MG63 (cell line): ENCODE measurements around the gene GALNT10. TPM values are rescaled to one million over a fixed set of nuclear protein-coding genes. Genes with fewer than 3 reads are reported as not detected.

Experiments used
- DNase-seq: peaks from one replicate; pipeline ENCODE4 v3.0.0-alpha.2; 2020
- H3K27me3 ChIP-seq: fragments of 250-450 bp; sonication (Bioruptor Pico); 2 replicates; pipeline ENCODE4 v1.5.1; 2020; ENCODE audit warnings: mild to moderate bottlenecking, moderate library complexity
- H3K36me3 ChIP-seq: fragments of 250-450 bp; sonication (Bioruptor Pico); 2 replicates; pipeline ENCODE4 v1.5.1; 2020; ENCODE audit warnings: mild to moderate bottlenecking, moderate library complexity
- H3K4me3 ChIP-seq: fragments of 250-450 bp; sonication (Bioruptor Pico); 2 replicates; pipeline ENCODE4 v1.5.1; 2020; ENCODE audit warnings: mild to moderate bottlenecking, moderate library complexity
- H3K9me3 ChIP-seq: fragments of 250-450 bp; sonication (Bioruptor Pico); 2 replicates; pipeline ENCODE4 v1.5.1; 2020; ENCODE audit warnings: mild to moderate bottlenecking, moderate library complexity
- total RNA-seq: library from RNA; depleted of rRNA; stranded (reverse); fragments of >200 nt; shearing (Covaris generic); gene quantifications from 2 replicates; pipeline ENCODE4 v1.2.3, GENCODE V29; 2014; ENCODE audit warnings: low replicate concordance

GALNT10 gene
- total RNA-seq, 1 experiment from 2014 or later = 26.3 TPM

GRCh38 chr5:154237376-154237743, 46.8 kb downstream of the GALNT10 start:
- Histone ChIP-seq H3K4me3 (no peak overlapping the region), H3K9me3 (no peaks in the 10 kb centered on the region), H3K36me3 (no peaks in the 10 kb centered on the region), H3K27me3 (no peaks in the 10 kb centered on the region)
- DNase-seq = no peak

GRCh38 chr5:154237946-154238345, 47.4 kb downstream of the GALNT10 start:
- H3K36me3 ChIP-seq = no peaks in the 10 kb centered on the region
- H3K27me3 ChIP-seq = no peaks in the 10 kb centered on the region
- H3K9me3 ChIP-seq = no peaks in the 10 kb centered on the region
- H3K4me3 ChIP-seq = no peak overlapping the region
- DNase-seq = no peak

GRCh38 chr5:154238776-154239481, 48.4 kb downstream of the GALNT10 start:
- no peak for DNase-seq
- no peaks in the 10 kb centered on the region for H3K36me3 ChIP-seq
- peaks cover 3% of the 10 kb centered on the region; the same call in 1 of the 2 replicates for H3K9me3 ChIP-seq
- no peak overlapping the region for H3K4me3 ChIP-seq
- no peaks in the 10 kb centered on the region for H3K27me3 ChIP-seq

GRCh38 chr5:154240595-154240994, 50.1 kb downstream of the GALNT10 start:
- no peak for DNase-seq
- peaks cover 12% of the 10 kb centered on the region for H3K9me3 ChIP-seq
- H3K27me3 ChIP-seq = no peaks in the 10 kb centered on the region
- H3K4me3 ChIP-seq = no peak overlapping the region
- no peaks in the 10 kb centered on the region for H3K36me3 ChIP-seq

GRCh38 chr5:154241021-154241420, 50.5 kb downstream of the GALNT10 start:
- H3K4me3 ChIP-seq = no peak overlapping the region
- no peaks in the 10 kb centered on the region for H3K36me3 ChIP-seq
- DNase-seq = no peak
- H3K9me3 ChIP-seq = peaks cover 12% of the 10 kb centered on the region
- no peaks in the 10 kb centered on the region for H3K27me3 ChIP-seq

- no peaks in the 10 kb centered on the region for H3K27me3 ChIP-seq
- DNase-seq = no peak
- no peaks in the 10 kb centered on the region for H3K36me3 ChIP-seq
- no peak overlapping the region for H3K4me3 ChIP-seq
- H3K9me3 ChIP-seq = peaks cover 12% of the 10 kb centered on the region
Measured at GRCh38 chr5:154242442-154242841, 51.9 kb downstream of the GALNT10 start.

GRCh38 chr5:154242964-154243376, 52.4 kb downstream of the GALNT10 start:
- no peaks in the 10 kb centered on the region for H3K36me3 ChIP-seq
- H3K9me3 ChIP-seq = peaks cover 12% of the 10 kb centered on the region
- DNase-seq = no peak
- no peak overlapping the region for H3K4me3 ChIP-seq
- H3K27me3 ChIP-seq = no peaks in the 10 kb centered on the region

GRCh38 chr5:154243736-154244135, 53.2 kb downstream of the GALNT10 start:
- no peak for DNase-seq
- Histone ChIP-seq H3K4me3 (no peak overlapping the region), H3K9me3 (peaks cover 12% of the 10 kb centered on the region), H3K27me3 (no peaks in the 10 kb centered on the region), H3K36me3 (no peaks in the 10 kb centered on the region)

- Histone ChIP-seq H3K9me3 (peaks cover 12% of the 10 kb centered on the region), H3K4me3 (no peak overlapping the region), H3K36me3 (no peaks in the 10 kb centered on the region), H3K27me3 (no peaks in the 10 kb centered on the region)
- DNase-seq = no peak
Measured at GRCh38 chr5:154244476-154244875, 53.9 kb downstream of the GALNT10 start.

GRCh38 chr5:154248691-154249090, 58.2 kb downstream of the GALNT10 start:
- no peaks in the 10 kb centered on the region for H3K27me3 ChIP-seq
- no peak for DNase-seq
- peaks cover 11% of the 10 kb centered on the region for H3K9me3 ChIP-seq
- no peak overlapping the region for H3K4me3 ChIP-seq
- H3K36me3 ChIP-seq = no peaks in the 10 kb centered on the region

- H3K27me3 ChIP-seq = no peaks in the 10 kb centered on the region
- H3K4me3 ChIP-seq = no peak overlapping the region
- H3K36me3 ChIP-seq = no peaks in the 10 kb centered on the region
- H3K9me3 ChIP-seq = peaks cover 4% of the 10 kb centered on the region
- DNase-seq = no peak
Measured at GRCh38 chr5:154249826-154250225, 59.3 kb downstream of the GALNT10 start.

- Histone ChIP-seq H3K4me3 (no peak overlapping the region), H3K27me3 (no peaks in the 10 kb centered on the region), H3K36me3 (no peaks in the 10 kb centered on the region), H3K9me3 (no peaks in the 10 kb centered on the region; the same call in 1 of the 2 replicates)
- no peak for DNase-seq
Measured at GRCh38 chr5:154251529-154251928, 61.0 kb downstream of the GALNT10 start.

GRCh38 chr5:154253807-154254206, 63.3 kb downstream of the GALNT10 start:
- Histone ChIP-seq H3K4me3 (no peak overlapping the region), H3K36me3 (no peaks in the 10 kb centered on the region), H3K9me3 (no peaks in the 10 kb centered on the region; the same call in 1 of the 2 replicates), H3K27me3 (no peaks in the 10 kb centered on the region)
- no peak for DNase-seq

- H3K9me3 ChIP-seq = no peaks in the 10 kb centered on the region; the same call in 1 of the 2 replicates
- H3K4me3 ChIP-seq = no peak overlapping the region
- no peaks in the 10 kb centered on the region for H3K27me3 ChIP-seq
- DNase-seq = no peak
- H3K36me3 ChIP-seq = no peaks in the 10 kb centered on the region
Measured at GRCh38 chr5:154254896-154255295, 64.4 kb downstream of the GALNT10 start.

GRCh38 chr5:154257046-154257445, 66.5 kb downstream of the GALNT10 start:
- no peaks in the 10 kb centered on the region for H3K27me3 ChIP-seq
- DNase-seq = no peak
- no peaks in the 10 kb centered on the region for H3K36me3 ChIP-seq
- H3K9me3 ChIP-seq = no peaks in the 10 kb centered on the region
- H3K4me3 ChIP-seq = no peak overlapping the region

GRCh38 chr5:154258531-154259217, 68.1 kb downstream of the GALNT10 start:
- H3K36me3 ChIP-seq = no peaks in the 10 kb centered on the region
- H3K4me3 ChIP-seq = no peak overlapping the region
- DNase-seq = no peak

GRCh38 chr5:154260224-154260927, 69.8 kb downstream of the GALNT10 start:
- Histone ChIP-seq H3K9me3 (no peaks in the 10 kb centered on the region), H3K4me3 (no peak overlapping the region), H3K27me3 (no peaks in the 10 kb centered on the region), H3K36me3 (no peaks in the 10 kb centered on the region)
- peak; percentile 24 for DNase-seq

More at GRCh38 chr5:154258531-154259217, 68.1 kb downstream of the GALNT10 start:
- H3K27me3 ChIP-seq = no peaks in the 10 kb centered on the region
- no peaks in the 10 kb centered on the region for H3K9me3 ChIP-seq
